ACC112 (cell line): ENCODE measurements around the gene CXCR1.
"Not testable (repeated sequence)": the region's sequence is repeated elsewhere in the genome, so short reads cannot be mapped to it uniquely, and the experiment has no call there.

Experiments used
- H2AFZ ChIP-seq: fragments of 200-600 bp; sonication (generic); one replicate; pipeline ENCODE4 v1.6.0; 2017; ENCODE audit warnings: antibody characterized with exemption, low read length; ENCODE audit not compliant: unreplicated experiment
- H3K27ac ChIP-seq: fragments of 200-600 bp; sonication (generic); 2 replicates; pipeline ENCODE4 v1.5.1; 2014; ENCODE audit warnings: low read depth, mild to moderate bottlenecking, antibody characterized with exemption, low read length, moderate library complexity
- H3K27me3 ChIP-seq: fragments of 200-600 bp; sonication (generic); 2 replicates; pipeline ENCODE4 v1.6.1; 2014; ENCODE audit warnings: mild to moderate bottlenecking, antibody characterized with exemption, low read length, moderate library complexity, mixed read lengths; ENCODE audit not compliant: insufficient read depth
- H3K36me3 ChIP-seq: fragments of 200-600 bp; sonication (generic); 2 replicates; pipeline ENCODE4 v1.6.1; 2016; ENCODE audit warnings: mild to moderate bottlenecking, antibody characterized with exemption, low read length, moderate library complexity, mixed read lengths; ENCODE audit not compliant: insufficient read depth
- H3K4me1 ChIP-seq: fragments of 200-600 bp; sonication (generic); one replicate; pipeline ENCODE4 v1.6.1; 2016; ENCODE audit warnings: low read length, mixed read lengths; ENCODE audit not compliant: insufficient read depth, unreplicated experiment, control insufficient read depth
- H3K4me3 ChIP-seq: fragments of 200-600 bp; sonication (generic); 2 replicates; pipeline ENCODE4 v1.5.1; 2014; ENCODE audit warnings: mild to moderate bottlenecking, low read depth, low read length
- H3K79me2 ChIP-seq: fragments of 200-600 bp; sonication (generic); one replicate; pipeline ENCODE4 v1.6.0; 2016; ENCODE audit warnings: low read length; ENCODE audit not compliant: control insufficient read depth, unreplicated experiment, insufficient read depth

CXCR1 gene

GRCh38 chr2:218186876-218187275 lies 20.1 kb upstream of the CXCR1 start:
- no peak overlapping the region for H3K27ac ChIP-seq
- H3K36me3 ChIP-seq, result no peaks in the 10 kb centered on the region
- peaks cover 30% of the 10 kb centered on the region for H3K27me3 ChIP-seq
- H2AFZ ChIP-seq, result peak overlapping the region; percentile 47
- no peaks in the 10 kb centered on the region for H3K4me1 ChIP-seq
- H3K79me2 ChIP-seq, result no peaks in the 10 kb centered on the region
- H3K4me3 ChIP-seq, result no peak overlapping the region

- H3K27me3 ChIP-seq, result peaks cover 36% of the 10 kb centered on the region
- H3K4me1 ChIP-seq, result no peaks in the 10 kb centered on the region
- no peak overlapping the region for H3K27ac ChIP-seq
- H3K79me2 ChIP-seq, result no peaks in the 10 kb centered on the region
- H2AFZ ChIP-seq, result peak overlapping the region; percentile 47
- no peaks in the 10 kb centered on the region for H3K36me3 ChIP-seq
- H3K4me3 ChIP-seq, result no peak overlapping the region
These were observed 19.6 kb upstream of the CXCR1 start for GRCh38 chr2:218186355-218186766.

DNA sequence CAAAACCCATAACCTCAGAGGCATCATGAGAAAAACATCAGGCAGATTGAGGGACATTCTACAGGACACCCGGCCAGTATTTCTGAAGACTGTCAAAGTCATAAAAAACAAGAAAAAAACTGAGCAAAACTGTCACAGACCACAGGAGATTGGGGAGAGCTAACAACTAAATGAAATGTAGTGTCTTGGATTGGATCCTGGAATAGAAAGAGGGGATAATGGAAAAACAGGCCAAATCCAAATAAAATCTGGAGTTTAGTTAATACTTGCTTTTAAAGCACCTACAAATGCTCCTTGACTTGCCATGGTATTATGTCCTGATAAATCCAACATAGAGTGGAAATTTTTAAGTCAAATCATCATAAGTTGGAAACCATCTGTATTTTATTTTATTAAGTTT lies 17.6 kb upstream of the CXCR1 start:
- Histone ChIP-seq H3K36me3 (no peaks in the 10 kb centered on the region), H2AFZ (no peak overlapping the region), H3K27ac (no peak overlapping the region), H3K4me1 (no peaks in the 10 kb centered on the region), H3K27me3 (peaks cover 46% of the 10 kb centered on the region), H3K79me2 (no peaks in the 10 kb centered on the region), H3K4me3 (no peak overlapping the region)

- H3K4me3 ChIP-seq, result no peak overlapping the region
- no peak overlapping the region for H3K27ac ChIP-seq
- no peaks in the 10 kb centered on the region for H3K79me2 ChIP-seq
- no peak overlapping the region for H2AFZ ChIP-seq
- peaks cover 42% of the 10 kb centered on the region for H3K27me3 ChIP-seq
- H3K36me3 ChIP-seq, result no peaks in the 10 kb centered on the region
- H3K4me1 ChIP-seq, result no peaks in the 10 kb centered on the region
These were observed 13.8 kb upstream of the CXCR1 start for GRCh38 chr2:218180467-218181114.

- no peak overlapping the region for H3K4me3 ChIP-seq
- H3K79me2 ChIP-seq, result no peaks in the 10 kb centered on the region
- peaks cover 37% of the 10 kb centered on the region for H3K27me3 ChIP-seq
- H2AFZ ChIP-seq, result no peak overlapping the region
- no peaks in the 10 kb centered on the region for H3K4me1 ChIP-seq
- no peaks in the 10 kb centered on the region for H3K36me3 ChIP-seq
- no peak overlapping the region for H3K27ac ChIP-seq
These were observed 13.0 kb upstream of the CXCR1 start for GRCh38 chr2:218179782-218180181.

- no peak overlapping the region for H3K4me3 ChIP-seq
- no peaks in the 10 kb centered on the region for H3K79me2 ChIP-seq
- H3K36me3 ChIP-seq, result no peaks in the 10 kb centered on the region
- no peaks in the 10 kb centered on the region for H3K4me1 ChIP-seq
- no peak overlapping the region for H2AFZ ChIP-seq
- H3K27me3 ChIP-seq, result peaks cover 29% of the 10 kb centered on the region
- H3K27ac ChIP-seq, result no peak overlapping the region
These were observed 6.1 kb upstream of the CXCR1 start for GRCh38 chr2:218172845-218173244.

- H3K4me1 ChIP-seq, H2AFZ ChIP-seq, H3K4me3 ChIP-seq, H3K79me2 ChIP-seq, H3K27ac ChIP-seq, H3K36me3 ChIP-seq: not testable (repeated sequence)
- H3K27me3 ChIP-seq, result peaks cover 40% of the 10 kb centered on the region
These were observed 5.0 kb upstream of the CXCR1 start for GRCh38 chr2:218171744-218172143.

- no peak overlapping the region for H2AFZ ChIP-seq
These were observed 3.2 kb upstream of the CXCR1 start for GRCh38 chr2:218169757-218170546.

GRCh38 chr2:218168635-218169462 lies 2.1 kb upstream of the CXCR1 start:
- Histone ChIP-seq H3K4me1 (no peaks in the 10 kb centered on the region), H2AFZ (no peak overlapping the region), H3K79me2 (no peaks in the 10 kb centered on the region), H3K36me3 (no peaks in the 10 kb centered on the region), H3K27me3 (peaks cover 67% of the 10 kb centered on the region), H3K27ac (no peak overlapping the region), H3K4me3 (no peak overlapping the region)

More at GRCh38 chr2:218169757-218170546, 3.2 kb upstream of the CXCR1 start:
- no peaks in the 10 kb centered on the region for H3K36me3 ChIP-seq
- H3K79me2 ChIP-seq, result no peaks in the 10 kb centered on the region
- H3K4me1 ChIP-seq, result no peaks in the 10 kb centered on the region
- H3K27ac ChIP-seq, result no peak overlapping the region
- H3K4me3 ChIP-seq, result no peak overlapping the region
- peaks cover 56% of the 10 kb centered on the region for H3K27me3 ChIP-seq

GRCh38 chr2:218168016-218168415 lies 1.3 kb upstream of the CXCR1 start:
- Histone ChIP-seq H3K4me1 (no peaks in the 10 kb centered on the region), H3K27ac (no peak overlapping the region), H2AFZ (no peak overlapping the region), H3K36me3 (no peaks in the 10 kb centered on the region), H3K4me3 (no peak overlapping the region), H3K27me3 (peaks cover 75% of the 10 kb centered on the region), H3K79me2 (no peaks in the 10 kb centered on the region)
